RWPE2 (cell line): ENCODE results near the gene HAGHL.

Experiments
- ATAC-seq: fragments of 200-7000 bp; cut with Tn5 transposase; 3 replicates; pipeline ENCODE4 v1.9.1; 2021; ENCODE audit warnings: low read depth
- DNase-seq: peaks from one replicate; pipeline ENCODE4 v3.0.0-alpha.2; 2020; ENCODE audit warnings: low spot score
- H3K27ac ChIP-seq: fragments of 450-650 bp; 2 replicates; pipeline ENCODE4 v1.5.1; 2017; ENCODE audit warnings: mild to moderate bottlenecking; ENCODE audit not compliant: poor library complexity, severe bottlenecking
- H3K27me3 ChIP-seq: fragments of 250-450 bp; sonication (Bioruptor Pico); 2 replicates; pipeline ENCODE4 v1.5.1; 2021; ENCODE audit warnings: mild to moderate bottlenecking, moderate library complexity; ENCODE audit not compliant: insufficient read depth, poor library complexity, severe bottlenecking
- H3K36me3 ChIP-seq: fragments of 250-450 bp; sonication (Bioruptor Pico); 2 replicates; pipeline ENCODE4 v1.5.1; 2020; ENCODE audit warnings: low read depth, mild to moderate bottlenecking, moderate library complexity
- H3K4me1 ChIP-seq: fragments of 250-450 bp; sonication (Bioruptor Pico); 2 replicates; pipeline ENCODE4 v1.5.1; 2021; ENCODE audit warnings: mild to moderate bottlenecking, moderate library complexity; ENCODE audit not compliant: insufficient read depth, poor library complexity, severe bottlenecking
- H3K4me3 ChIP-seq: fragments of 250-450 bp; sonication (Bioruptor Pico); 2 replicates; pipeline ENCODE4 v1.5.1; 2021; ENCODE audit warnings: mild to moderate bottlenecking, moderate library complexity; ENCODE audit not compliant: severe bottlenecking
- H3K9me3 ChIP-seq: fragments of 250-450 bp; sonication (Bioruptor Pico); 2 replicates; pipeline ENCODE4 v1.5.1; 2021; ENCODE audit warnings: mild to moderate bottlenecking, moderate library complexity; ENCODE audit not compliant: severe bottlenecking
- CTCF ChIP-seq: fragments of 450-650 bp; IDR thresholded peaks from one replicate; pipeline ENCODE4 v1.5.1; 2017; ENCODE audit warnings: mild to moderate bottlenecking, moderate library complexity; ENCODE audit not compliant: poor library complexity, severe bottlenecking

Gene HAGHL

GRCh38 chr16:760545-761343 is 33.8 kb downstream of the HAGHL start, which contains the start of gene MSLN:
MSLN (plus strand) TSS chr16:760734; CDS start chr16:762681, 1,947 bp downstream.
- Histone ChIP-seq H3K36me3 (no peaks in the 10 kb centered on the region), H3K27me3 (no peaks in the 10 kb centered on the region), H3K4me1 (peaks cover 28% of the 10 kb centered on the region), H3K27ac (peak within 1 kb of the TSS; percentile 48), H3K9me3 (no peaks in the 10 kb centered on the region), H3K4me3 (no peak within 1 kb of the TSS)
- ATAC-seq (peak; percentile 75), DNase-seq (peak; percentile 88)
- no peak for TF ChIP-seq CTCF

DNA sequence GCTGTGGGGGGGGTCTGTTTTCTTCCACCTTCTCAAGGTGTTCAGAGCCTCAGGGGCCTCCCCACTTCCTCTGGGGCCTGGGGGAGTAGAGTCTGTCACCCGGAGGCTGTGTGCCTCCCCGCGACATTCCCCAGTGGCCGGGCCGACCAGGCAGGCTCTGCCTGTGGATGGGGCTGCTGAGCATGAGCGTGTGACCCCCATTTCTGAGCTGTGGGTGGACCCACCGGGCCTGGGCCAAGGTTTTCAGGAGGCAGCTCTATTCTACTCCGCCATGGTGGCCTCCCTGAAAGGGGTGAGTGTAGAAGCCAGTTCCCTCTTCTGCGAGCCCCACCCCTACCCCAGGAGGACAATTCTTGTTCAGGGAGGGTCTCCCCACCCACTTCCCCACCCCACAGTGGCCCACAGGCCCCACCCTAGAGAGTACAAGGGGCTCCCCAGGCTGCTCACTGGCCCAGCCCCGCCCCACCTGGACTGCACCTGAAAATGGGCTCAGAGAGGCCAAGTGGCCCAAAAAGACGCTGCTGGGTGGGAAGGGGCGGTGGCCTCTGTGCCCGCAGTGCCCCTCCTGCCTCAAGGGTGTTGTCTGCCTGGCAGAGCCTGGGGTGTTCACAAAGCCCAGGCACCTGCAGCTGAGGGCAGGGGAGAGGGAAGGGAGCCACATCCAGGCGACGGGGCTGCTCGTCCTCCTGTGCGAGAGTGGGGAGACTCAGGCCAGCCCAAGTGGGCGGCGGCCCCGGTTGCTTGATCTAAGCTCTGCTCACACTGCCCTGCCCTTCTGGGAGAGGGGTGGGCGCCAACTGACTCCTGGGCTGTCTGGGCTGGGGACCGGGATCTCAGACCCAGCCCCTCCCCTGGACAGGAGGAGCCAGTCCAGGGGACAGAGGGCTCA is 35.0 kb downstream of the HAGHL start:
- ATAC-seq = no peak
- Histone ChIP-seq H3K4me1 (peaks cover 28% of the 10 kb centered on the region), H3K9me3 (no peaks in the 10 kb centered on the region), H3K27me3 (no peaks in the 10 kb centered on the region), H3K36me3 (no peaks in the 10 kb centered on the region), H3K4me3 (no peak overlapping the region), H3K27ac (peak overlapping the region; percentile 48)
- no peak for TF ChIP-seq CTCF
- no peak for DNase-seq

DNA sequence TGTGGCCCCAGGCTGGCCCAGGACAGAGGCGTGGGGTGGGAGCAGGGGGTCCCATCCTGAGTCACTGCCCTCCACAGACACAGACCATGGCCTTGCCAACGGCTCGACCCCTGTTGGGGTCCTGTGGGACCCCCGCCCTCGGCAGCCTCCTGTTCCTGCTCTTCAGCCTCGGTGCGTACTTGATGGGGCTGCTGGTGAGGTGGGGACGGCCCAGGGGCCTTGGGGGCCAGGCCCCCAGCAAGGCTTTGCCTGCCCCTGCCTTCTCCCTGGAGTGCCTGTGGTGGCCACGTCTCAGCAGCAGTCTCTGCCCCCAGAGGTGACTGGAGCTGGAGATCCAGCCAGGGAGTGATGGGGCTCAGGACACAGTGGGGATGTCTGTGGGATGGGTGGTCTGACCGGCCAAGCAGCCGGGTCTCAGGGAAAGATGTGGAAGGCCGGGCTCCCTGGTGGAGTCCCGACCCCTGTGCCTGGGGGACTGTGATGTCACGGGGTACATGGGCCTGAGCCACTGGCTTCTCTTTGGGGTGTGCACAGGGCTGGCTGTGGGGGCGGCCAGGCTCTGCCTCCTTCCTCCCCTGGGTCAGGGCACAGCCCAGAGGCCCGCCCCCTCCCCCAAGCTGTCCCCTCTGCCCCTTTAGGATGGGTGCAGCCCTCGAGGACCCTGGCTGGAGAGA is 35.8 kb downstream of the HAGHL start:
- H3K27ac ChIP-seq = no peak overlapping the region
- no peak overlapping the region for H3K4me3 ChIP-seq
- DNase-seq (no peak), ATAC-seq (no peak)
- H3K9me3 ChIP-seq = no peaks in the 10 kb centered on the region
- peaks cover 23% of the 10 kb centered on the region for H3K4me1 ChIP-seq
- no peaks in the 10 kb centered on the region for H3K36me3 ChIP-seq
- H3K27me3 ChIP-seq = no peaks in the 10 kb centered on the region
- TF ChIP-seq CTCF = no peak

DNA sequence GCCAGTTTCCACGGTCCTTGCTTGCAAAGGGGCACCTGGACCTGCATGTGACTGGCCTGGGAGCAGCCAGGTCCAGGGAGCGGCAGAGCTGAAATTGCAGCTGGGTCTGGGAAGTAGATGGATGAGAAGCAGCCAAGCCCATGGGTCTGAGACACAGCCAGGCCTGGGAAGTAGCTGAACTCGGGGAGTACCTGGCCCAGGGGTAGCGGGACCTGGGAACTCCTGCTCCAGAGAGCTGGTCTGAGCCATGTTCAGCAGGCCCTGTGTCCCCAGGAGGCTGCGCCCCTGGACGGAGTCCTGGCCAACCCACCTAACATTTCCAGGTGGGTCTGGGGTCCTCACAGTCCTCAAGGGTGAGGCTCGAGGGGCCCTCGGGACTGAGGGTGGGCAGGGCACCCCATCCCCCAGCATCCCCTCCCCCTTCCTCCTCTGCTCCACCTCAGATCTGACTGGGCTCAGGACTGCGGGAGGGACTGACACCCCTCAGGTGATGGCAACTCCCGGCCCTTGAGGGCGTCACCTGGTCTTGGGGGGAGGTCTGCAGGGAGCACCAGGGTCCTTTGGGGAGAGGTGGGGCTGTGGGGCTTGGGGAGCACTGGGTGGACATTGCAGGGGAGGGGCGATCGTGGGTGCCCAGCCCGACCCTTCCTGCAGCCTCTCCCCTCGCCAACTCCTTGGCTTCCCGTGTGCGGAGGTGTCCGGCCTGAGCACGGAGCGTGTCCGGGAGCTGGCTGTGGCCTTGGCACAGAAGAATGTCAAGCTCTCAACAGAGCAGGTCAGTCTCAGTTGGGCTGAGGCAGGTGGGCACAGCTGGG is 36.7 kb downstream of the HAGHL start:
- ATAC-seq = 0 out of 3 replicates have a peak, but pooled peaks have one; percentile 3
- no peak for DNase-seq
- Histone ChIP-seq H3K27me3 (no peaks in the 10 kb centered on the region), H3K27ac (no peak overlapping the region), H3K4me3 (no peak overlapping the region), H3K4me1 (peaks cover 20% of the 10 kb centered on the region), H3K36me3 (no peaks in the 10 kb centered on the region), H3K9me3 (no peaks in the 10 kb centered on the region)
- TF ChIP-seq CTCF = no peak
